ENCODE results near the gene RNF11.

- TF ChIP-seq CTCF (IDR thresholded peaks at IDR 0.05; ENCODE audit: borderline replicate concordance, extremely low read depth, low read length, poor library complexity, severe bottlenecking): no peak
- no peak for TF ChIP-seq EZH2 (IDR thresholded peaks at IDR 0.05; ENCODE audit: borderline replicate concordance, low read depth, low read length, severe bottlenecking)
Observed at GRCh38 chr1:51216631-51217030, 19.4 kb upstream of the RNF11 start.

Data from DND-41 (cell line).